A549 (cell line): Measurements from ENCODE around the gene TTI1. TPM values are rescaled to one million over a fixed set of nuclear protein-coding genes. Genes with fewer than 3 reads are reported as not detected.

Experiments
- ATAC-seq, 2 experiments: fragments of 200-7000 bp in 1 of 2; fragments of >200 bp in 1 of 2; cut with Nextera tagmentation in 1 of 2; cut with Tn5 transposase in 1 of 2; 3 replicates each; pipeline versions ENCODE4 v1.8.0 to v1.9.1; 2018 to 2020; ENCODE audit warnings: mild to moderate bottlenecking in 1 of 2, moderate library complexity in 1 of 2
- CTCF ChIA-PET: fragments of 300-600 bp; sonication (Branson Sonifier 250); formaldehyde crosslinking; extraction: SDS; loops from one replicate; lab custom pipeline; 2021; ENCODE audit warnings: antibody characterized with exemption, inconsistent platforms; lab: Yijun Ruan, JAX
- POLR2A ChIA-PET: fragments of 350-600 bp; formaldehyde crosslinking; extraction: SDS; loops from one replicate; lab custom pipeline; 2021; ENCODE audit warnings: antibody characterized with exemption, inconsistent platforms; lab: Yijun Ruan, JAX
- DNase-seq, 2 experiments: peaks; one replicate each; pipeline versions ENCODE4 v3.0.0 to v3.0.0-alpha.2; 2011 to 2016; ENCODE audit warnings: low read depth in 1 of 2, low spot score in 1 of 2
- FAIRE-seq: peaks from 2 replicates; lab custom pipeline; 2011; peaks lifted over from hg19 to GRCh38; lab: Jason Lieb, UNC
- H3K27ac ChIP-seq, 2 experiments: fragments of >200 bp; sonication (Bioruptor Twin); formaldehyde crosslinking; 3 replicates each; pipeline ENCODE4 v1.5.1; 2016 to 2017
- H3K4me1 ChIP-seq: fragments of >200 bp; sonication (Bioruptor Twin); formaldehyde crosslinking; 3 replicates; pipeline ENCODE4 v1.6.1; 2016
- H3K4me2 ChIP-seq: fragments of >200 bp; sonication (Bioruptor Twin); formaldehyde crosslinking; 3 replicates; pipeline ENCODE4 v1.6.1; 2016
- H3K4me3 ChIP-seq: fragments of >200 bp; sonication (Bioruptor Twin); formaldehyde crosslinking; 3 replicates; pipeline ENCODE4 v1.5.1; 2016
- H3K9me3 ChIP-seq: fragments of >200 bp; sonication (Bioruptor Twin); formaldehyde crosslinking; 3 replicates; pipeline ENCODE4 v1.6.1; 2016
- BHLHE40 ChIP-seq: IDR thresholded peaks from 2 replicates; pipeline ENCODE4 v1.6.1; 2012; ENCODE audit warnings: low read depth, low read length, inconsistent platforms
- CBX2 ChIP-seq: fragments of 200-600 bp; sonication (generic); IDR thresholded peaks from 2 replicates; pipeline ENCODE4 v1.6.1; 2016; ENCODE audit warnings: low read depth, mild to moderate bottlenecking, borderline replicate concordance
- CBX8 ChIP-seq: fragments of 200-600 bp; sonication (generic); IDR thresholded peaks from 2 replicates; pipeline ENCODE4 v1.6.1; 2016
- CHD2 ChIP-seq: fragments of 150-350 bp; IDR thresholded peaks from 2 replicates; pipeline ENCODE4 v1.6.1; 2014; ENCODE audit warnings: low read length; ENCODE audit not compliant: partially characterized antibody
- EHF ChIP-seq: fragments of 250-450 bp; sonication (Bioruptor Pico); IDR thresholded peaks from 2 replicates; pipeline ENCODE4 v1.5.0; 2020; ENCODE audit warnings: mild to moderate bottlenecking
- EHMT2 ChIP-seq: fragments of 200-600 bp; sonication (generic); IDR thresholded peaks from 2 replicates; pipeline ENCODE4 v1.6.1; 2016; ENCODE audit warnings: antibody characterized with exemption, low read depth, mild to moderate bottlenecking, moderate library complexity
- FOSL2 ChIP-seq, 2 experiments: fragments of 450-650 bp in 1 of 2; fragments of >200 bp in 1 of 2; sonication (Bioruptor Twin) in 1 of 2; formaldehyde crosslinking; IDR thresholded peaks; 2 replicates each; pipeline versions ENCODE4 v1.5.0 to v1.6.1; 2016 to 2020; ENCODE audit warnings: mild to moderate bottlenecking in 1 of 2, moderate library complexity in 1 of 2
- JUN ChIP-seq, 2 experiments: fragments of >200 bp; sonication (Bioruptor Twin); formaldehyde crosslinking; IDR thresholded peaks; 2 replicates in 1 of 2; 3 replicates in 1 of 2; pipeline ENCODE4 v1.6.1; 2016 to 2017
- JUNB ChIP-seq: fragments of >200 bp; sonication (Bioruptor Twin); formaldehyde crosslinking; IDR thresholded peaks from 2 replicates; pipeline ENCODE4 v1.6.1; 2016
- KDM1A ChIP-seq: fragments of 200-600 bp; sonication (generic); IDR thresholded peaks from 2 replicates; pipeline ENCODE4 v1.6.1; 2016; ENCODE audit warnings: low read depth, mild to moderate bottlenecking
- KDM5A ChIP-seq: fragments of 200-600 bp; sonication (generic); IDR thresholded peaks from 2 replicates; pipeline ENCODE4 v1.6.1; 2016; ENCODE audit warnings: antibody characterized with exemption, mild to moderate bottlenecking
- MAZ ChIP-seq: fragments of 150-350 bp; IDR thresholded peaks from 2 replicates; pipeline ENCODE4 v1.6.1; 2014; ENCODE audit warnings: antibody characterized with exemption, low read depth, low read length, borderline replicate concordance
- MYC ChIP-seq: IDR thresholded peaks from 2 replicates; pipeline ENCODE4 v1.6.1; 2012; ENCODE audit warnings: mild to moderate bottlenecking, inconsistent platforms, low read length, improper control_type of control experiment, borderline replicate concordance
- NR3C1 ChIP-seq: fragments of >200 bp; sonication (Bioruptor Twin); formaldehyde crosslinking; IDR thresholded peaks from 3 replicates; pipeline ENCODE4 v1.6.1; 2017
- PHF8 ChIP-seq: fragments of 200-600 bp; sonication (generic); IDR thresholded peaks from 2 replicates; pipeline ENCODE4 v1.6.1; 2016; ENCODE audit warnings: low read depth, mild to moderate bottlenecking, antibody characterized with exemption, moderate library complexity, borderline replicate concordance
- POLR2AphosphoS2 ChIP-seq: conservative IDR thresholded peaks from 2 replicates; pipeline ENCODE4 v1.6.1; 2012; ENCODE audit warnings: low read length, improper control_type of control experiment, inconsistent platforms
- RARB ChIP-seq: fragments of 250-450 bp; sonication (Bioruptor Pico); IDR thresholded peaks from 2 replicates; pipeline ENCODE4 v1.8.0; 2021; ENCODE audit warnings: mild to moderate bottlenecking, moderate library complexity
- RFX5 ChIP-seq: fragments of 450-650 bp; IDR thresholded peaks from 2 replicates; pipeline ENCODE4 v1.7.1; 2014; ENCODE audit warnings: antibody characterized with exemption, mild to moderate bottlenecking, moderate library complexity
- TP53 ChIP-seq: fragments of 250-450 bp; sonication (Bioruptor Pico); IDR thresholded peaks from 2 replicates; pipeline ENCODE4 v1.5.0; 2021; ENCODE audit warnings: mild to moderate bottlenecking, moderate library complexity
- ZNF302 ChIP-seq: fragments of 250-450 bp; sonication (Bioruptor Pico); IDR thresholded peaks from 2 replicates; pipeline ENCODE4 v1.9.0; 2021; ENCODE audit warnings: inconsistent platforms, mild to moderate bottlenecking, moderate library complexity
- ZSCAN20 ChIP-seq: fragments of 250-450 bp; sonication (Bioruptor Pico); IDR thresholded peaks from 2 replicates; pipeline ENCODE4 v1.8.0; 2022; ENCODE audit warnings: mild to moderate bottlenecking, moderate library complexity
- WGBS: methylation state at CpG from one replicate; pipeline ENCODE4 v1.1.6; 2017; ENCODE audit errors: missing lambda C conversion rate; 5-methylcytosine and 5-hydroxymethylcytosine counted together
- polyA plus RNA-seq, 4 experiments: library from polyadenylated mRNA; depleted of rRNA in 3 of 4; stranded (reverse); fragments of >200 nt; fragmentation: RNase III in 1 of 4; extraction: RNeasy Plus Mini Kit Qiagen cat#74134 plus additional on column Dnase treatment in 1 of 4; gene quantifications; 2 replicates in 3 of 4; 3 replicates in 1 of 4; pipeline ENCODE4 v1.2.3, GENCODE V29; 2011 to 2017
- TF ChIP-seq, protein P1 (sequence below): IDR thresholded peaks from 2 replicates; pipeline ENCODE4 v1.6.1; 2012
- TF ChIP-seq, protein P2 (sequence below): IDR thresholded peaks from 2 replicates; pipeline ENCODE4 v1.6.1; 2012
- TF ChIP-seq, protein P3 (sequence below): fragments of 450-650 bp; IDR thresholded peaks from 2 replicates; pipeline ENCODE4 v1.6.1; 2014; ENCODE audit warnings: antibody characterized with exemption
- TF ChIP-seq, protein P4 (sequence below): fragments of >200 bp; sonication (Bioruptor Twin); formaldehyde crosslinking; IDR thresholded peaks from 3 replicates; pipeline ENCODE4 v1.5.1; 2016
- TF ChIP-seq, protein P5 (sequence below): fragments of 250-450 bp; sonication (Bioruptor Pico); IDR thresholded peaks from 2 replicates; pipeline ENCODE4 v1.5.0; 2020; ENCODE audit warnings: low read depth, mild to moderate bottlenecking, moderate library complexity

TTI1 gene
- polyA plus RNA-seq, 2 of the 4 experiments (the other 2 are of a cell fraction): 20.6 to 27.9 TPM

DNA sequence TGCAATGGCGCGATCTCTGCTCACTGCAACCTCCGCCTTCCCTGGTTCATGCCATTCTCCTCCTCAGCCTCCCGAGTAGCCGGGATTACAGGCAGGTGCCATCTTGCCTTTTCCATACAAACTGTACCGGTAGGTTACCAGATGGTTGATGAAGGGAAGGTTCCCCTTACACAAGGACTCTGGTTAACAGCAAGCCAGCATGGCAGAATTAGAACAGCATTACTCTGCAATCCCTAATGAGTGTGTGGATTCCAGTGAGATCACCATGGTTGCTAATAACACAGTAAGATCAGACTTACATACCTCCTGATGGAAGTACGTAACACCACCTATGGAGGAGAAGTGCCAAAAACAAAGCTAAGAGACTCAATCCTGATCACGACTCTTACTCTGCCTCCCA lies 51.7 kb downstream of the TTI1 start:
- TF ChIP-seq, protein P1, sequence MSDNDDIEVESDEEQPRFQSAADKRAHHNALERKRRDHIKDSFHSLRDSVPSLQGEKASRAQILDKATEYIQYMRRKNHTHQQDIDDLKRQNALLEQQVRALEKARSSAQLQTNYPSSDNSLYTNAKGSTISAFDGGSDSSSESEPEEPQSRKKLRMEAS: no peak
- TF ChIP-seq EHMT2 (no peak), EHF (CRISPR knock-in tag) (no peak), JUNB (no peak), ZSCAN20 (CRISPR knock-in tag) (no peak), TP53 (CRISPR knock-in tag) (no peak), MAZ (no peak), KDM5A (no peak), PHF8 (no peak), RFX5 (no peak), ZNF302 (no peak), BHLHE40 (no peak), CBX2 (no peak), FOSL2 (IDR thresholded peaks at IDR 0.05) (no peak), FOSL2 (CRISPR knock-in tag; IDR thresholded peaks at IDR 0.05) (no peak), RARB (CRISPR knock-in tag) (no peak), KDM1A (no peak)
- TF ChIP-seq, protein P2, sequence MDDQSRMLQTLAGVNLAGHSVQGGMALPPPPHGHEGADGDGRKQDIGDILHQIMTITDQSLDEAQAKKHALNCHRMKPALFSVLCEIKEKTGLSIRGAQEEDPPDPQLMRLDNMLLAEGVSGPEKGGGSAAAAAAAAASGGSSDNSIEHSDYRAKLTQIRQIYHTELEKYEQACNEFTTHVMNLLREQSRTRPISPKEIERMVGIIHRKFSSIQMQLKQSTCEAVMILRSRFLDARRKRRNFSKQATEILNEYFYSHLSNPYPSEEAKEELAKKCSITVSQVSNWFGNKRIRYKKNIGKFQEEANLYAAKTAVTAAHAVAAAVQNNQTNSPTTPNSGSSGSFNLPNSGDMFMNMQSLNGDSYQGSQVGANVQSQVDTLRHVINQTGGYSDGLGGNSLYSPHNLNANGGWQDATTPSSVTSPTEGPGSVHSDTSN: no peak
- TF ChIP-seq, protein P3, sequence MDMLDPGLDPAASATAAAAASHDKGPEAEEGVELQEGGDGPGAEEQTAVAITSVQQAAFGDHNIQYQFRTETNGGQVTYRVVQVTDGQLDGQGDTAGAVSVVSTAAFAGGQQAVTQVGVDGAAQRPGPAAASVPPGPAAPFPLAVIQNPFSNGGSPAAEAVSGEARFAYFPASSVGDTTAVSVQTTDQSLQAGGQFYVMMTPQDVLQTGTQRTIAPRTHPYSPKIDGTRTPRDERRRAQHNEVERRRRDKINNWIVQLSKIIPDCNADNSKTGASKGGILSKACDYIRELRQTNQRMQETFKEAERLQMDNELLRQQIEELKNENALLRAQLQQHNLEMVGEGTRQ: no peak
- TF ChIP-seq, protein P4, sequence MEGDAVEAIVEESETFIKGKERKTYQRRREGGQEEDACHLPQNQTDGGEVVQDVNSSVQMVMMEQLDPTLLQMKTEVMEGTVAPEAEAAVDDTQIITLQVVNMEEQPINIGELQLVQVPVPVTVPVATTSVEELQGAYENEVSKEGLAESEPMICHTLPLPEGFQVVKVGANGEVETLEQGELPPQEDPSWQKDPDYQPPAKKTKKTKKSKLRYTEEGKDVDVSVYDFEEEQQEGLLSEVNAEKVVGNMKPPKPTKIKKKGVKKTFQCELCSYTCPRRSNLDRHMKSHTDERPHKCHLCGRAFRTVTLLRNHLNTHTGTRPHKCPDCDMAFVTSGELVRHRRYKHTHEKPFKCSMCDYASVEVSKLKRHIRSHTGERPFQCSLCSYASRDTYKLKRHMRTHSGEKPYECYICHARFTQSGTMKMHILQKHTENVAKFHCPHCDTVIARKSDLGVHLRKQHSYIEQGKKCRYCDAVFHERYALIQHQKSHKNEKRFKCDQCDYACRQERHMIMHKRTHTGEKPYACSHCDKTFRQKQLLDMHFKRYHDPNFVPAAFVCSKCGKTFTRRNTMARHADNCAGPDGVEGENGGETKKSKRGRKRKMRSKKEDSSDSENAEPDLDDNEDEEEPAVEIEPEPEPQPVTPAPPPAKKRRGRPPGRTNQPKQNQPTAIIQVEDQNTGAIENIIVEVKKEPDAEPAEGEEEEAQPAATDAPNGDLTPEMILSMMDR: no peak
- no peak for FAIRE-seq
- peaks cover 6% of the 10 kb centered on the region; the same call in 2 of the 3 replicates for H3K4me1 ChIP-seq
- no peak for DNase-seq
- 94% methylated on average over 8 of the region's 8 CpGs for WGBS
- ATAC-seq: no peak
- no peak overlapping the region for H3K27ac ChIP-seq
- no peaks in the 10 kb centered on the region for H3K9me3 ChIP-seq
- H3K4me3 ChIP-seq: no peak overlapping the region
- ChIA-PET POLR2A (no interaction called here), CTCF (interaction anchor here (0.6 to 4.2 kb wide), 5 partner anchors 12 to 417 kb away, joined by 3 to 41 read pairs (median 3); no protein-coding TSS in a partner anchor)
- no peak overlapping the region for H3K4me2 ChIP-seq

DNA sequence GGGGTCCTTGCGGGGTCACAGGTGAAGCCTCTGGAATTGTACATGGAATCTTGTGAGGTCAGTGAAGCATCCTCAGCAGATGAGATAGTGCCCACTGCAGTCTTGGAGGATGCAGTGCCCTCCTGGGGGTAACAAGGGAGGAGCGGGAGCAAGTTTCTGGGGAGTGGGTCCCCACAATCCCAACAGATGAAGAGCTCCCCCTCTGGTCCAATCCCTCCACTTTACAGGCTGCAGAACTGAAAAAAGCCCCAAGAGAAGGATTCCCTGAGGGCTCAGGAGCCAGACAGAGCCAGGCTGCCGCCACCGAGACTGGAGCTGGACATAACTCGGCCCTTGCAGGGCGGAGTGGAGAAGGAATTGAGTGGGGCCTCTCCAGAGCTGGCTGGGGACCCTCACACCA lies 52.4 kb downstream of the TTI1 start:
- H3K4me2 ChIP-seq: no peak overlapping the region
- TF ChIP-seq MYC: no peak
- TF ChIP-seq NR3C1: no peak
- no peak for TF ChIP-seq JUN (IDR thresholded peaks at IDR 0.05)
- no peak for TF ChIP-seq CHD2
- TF ChIP-seq, protein P5, sequence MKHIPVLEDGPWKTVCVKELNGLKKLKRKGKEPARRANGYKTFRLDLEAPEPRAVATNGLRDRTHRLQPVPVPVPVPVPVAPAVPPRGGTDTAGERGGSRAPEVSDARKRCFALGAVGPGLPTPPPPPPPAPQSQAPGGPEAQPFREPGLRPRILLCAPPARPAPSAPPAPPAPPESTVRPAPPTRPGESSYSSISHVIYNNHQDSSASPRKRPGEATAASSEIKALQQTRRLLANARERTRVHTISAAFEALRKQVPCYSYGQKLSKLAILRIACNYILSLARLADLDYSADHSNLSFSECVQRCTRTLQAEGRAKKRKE (CRISPR knock-in tag): no peak
- no peak for TF ChIP-seq POLR2AphosphoS2
- no peak for TF ChIP-seq CBX8
- no peak for TF ChIP-seq MAZ
- TF ChIP-seq EHMT2: no peak
- no peak for TF ChIP-seq KDM5A
- TF ChIP-seq EHF (CRISPR knock-in tag): no peak
- H3K9me3 ChIP-seq: no peaks in the 10 kb centered on the region
- WGBS: 97% methylated on average over 6 of the region's 6 CpGs
- ATAC-seq (no peak), DNase-seq (no peak), FAIRE-seq (no peak)
- CTCF ChIA-PET: interaction anchor here (0.6 to 4.2 kb wide), 8 partner anchors 12 to 416 kb away, joined by 3 to 41 read pairs (median 3); partner anchors contain the start of gene VSTM2L
- no peak overlapping the region for H3K27ac ChIP-seq
- no peaks in the 10 kb centered on the region for H3K4me1 ChIP-seq
- POLR2A ChIA-PET: no interaction called here
- H3K4me3 ChIP-seq: no peak overlapping the region
